ENCODE results near the gene B3GAT3.

DNA sequence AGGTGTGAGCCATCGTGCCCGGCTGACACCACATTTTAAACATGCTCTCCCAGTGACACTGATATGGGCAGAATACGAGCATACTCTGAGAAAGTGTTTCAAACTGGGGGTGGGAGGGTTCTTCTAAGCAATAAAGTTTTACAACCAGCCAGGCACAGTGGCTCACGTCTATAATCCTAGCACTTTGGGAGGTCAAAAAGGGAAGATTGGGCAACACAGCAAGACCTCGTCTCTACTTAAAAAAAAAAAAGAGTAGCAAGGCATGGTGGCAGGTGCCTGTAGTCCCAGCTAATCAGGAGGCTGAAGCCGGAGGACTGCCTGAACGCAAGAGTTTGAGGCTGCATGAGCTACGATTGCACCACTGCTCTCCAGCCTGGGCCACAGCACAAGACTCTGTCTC lies 22.4 kb upstream of the B3GAT3 start:
- TF ChIP-seq, protein P1, sequence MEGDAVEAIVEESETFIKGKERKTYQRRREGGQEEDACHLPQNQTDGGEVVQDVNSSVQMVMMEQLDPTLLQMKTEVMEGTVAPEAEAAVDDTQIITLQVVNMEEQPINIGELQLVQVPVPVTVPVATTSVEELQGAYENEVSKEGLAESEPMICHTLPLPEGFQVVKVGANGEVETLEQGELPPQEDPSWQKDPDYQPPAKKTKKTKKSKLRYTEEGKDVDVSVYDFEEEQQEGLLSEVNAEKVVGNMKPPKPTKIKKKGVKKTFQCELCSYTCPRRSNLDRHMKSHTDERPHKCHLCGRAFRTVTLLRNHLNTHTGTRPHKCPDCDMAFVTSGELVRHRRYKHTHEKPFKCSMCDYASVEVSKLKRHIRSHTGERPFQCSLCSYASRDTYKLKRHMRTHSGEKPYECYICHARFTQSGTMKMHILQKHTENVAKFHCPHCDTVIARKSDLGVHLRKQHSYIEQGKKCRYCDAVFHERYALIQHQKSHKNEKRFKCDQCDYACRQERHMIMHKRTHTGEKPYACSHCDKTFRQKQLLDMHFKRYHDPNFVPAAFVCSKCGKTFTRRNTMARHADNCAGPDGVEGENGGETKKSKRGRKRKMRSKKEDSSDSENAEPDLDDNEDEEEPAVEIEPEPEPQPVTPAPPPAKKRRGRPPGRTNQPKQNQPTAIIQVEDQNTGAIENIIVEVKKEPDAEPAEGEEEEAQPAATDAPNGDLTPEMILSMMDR (IDR thresholded peaks at IDR 0.05 in 2 of 3, conservative IDR thresholded peaks at IDR 0.05 in 1 of 3; ENCODE audit: borderline replicate concordance in 1 of 3, insufficient read depth in 1 of 3, low read depth in 2 of 3, low read length in 2 of 3), result no peak
- TF ChIP-seq, protein P2, sequence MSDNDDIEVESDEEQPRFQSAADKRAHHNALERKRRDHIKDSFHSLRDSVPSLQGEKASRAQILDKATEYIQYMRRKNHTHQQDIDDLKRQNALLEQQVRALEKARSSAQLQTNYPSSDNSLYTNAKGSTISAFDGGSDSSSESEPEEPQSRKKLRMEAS (IDR thresholded peaks at IDR 0.05), result no peak
- TF ChIP-seq POLR2A (IDR thresholded peaks at IDR 0.05; ENCODE audit: borderline replicate concordance, extremely low read depth, insufficient read depth, insufficient read length) (no peak), YY1 (IDR thresholded peaks at IDR 0.05; ENCODE audit: extremely low read depth, insufficient replicate concordance, low read depth, low read length) (no peak), ZFX (IDR thresholded peaks at IDR 0.05) (no peak), POLR2AphosphoS5 (IDR thresholded peaks at IDR 0.05; ENCODE audit: low read depth, low read length) (no peak), EZH2 (IDR thresholded peaks at IDR 0.05) (no peak), EGR1 (IDR thresholded peaks at IDR 0.05; ENCODE audit: low read depth) (no peak), ZNF274 (IDR thresholded peaks at IDR 0.05; ENCODE audit: low read depth, low read length) (no peak)
- TF ChIP-seq, protein P3, sequence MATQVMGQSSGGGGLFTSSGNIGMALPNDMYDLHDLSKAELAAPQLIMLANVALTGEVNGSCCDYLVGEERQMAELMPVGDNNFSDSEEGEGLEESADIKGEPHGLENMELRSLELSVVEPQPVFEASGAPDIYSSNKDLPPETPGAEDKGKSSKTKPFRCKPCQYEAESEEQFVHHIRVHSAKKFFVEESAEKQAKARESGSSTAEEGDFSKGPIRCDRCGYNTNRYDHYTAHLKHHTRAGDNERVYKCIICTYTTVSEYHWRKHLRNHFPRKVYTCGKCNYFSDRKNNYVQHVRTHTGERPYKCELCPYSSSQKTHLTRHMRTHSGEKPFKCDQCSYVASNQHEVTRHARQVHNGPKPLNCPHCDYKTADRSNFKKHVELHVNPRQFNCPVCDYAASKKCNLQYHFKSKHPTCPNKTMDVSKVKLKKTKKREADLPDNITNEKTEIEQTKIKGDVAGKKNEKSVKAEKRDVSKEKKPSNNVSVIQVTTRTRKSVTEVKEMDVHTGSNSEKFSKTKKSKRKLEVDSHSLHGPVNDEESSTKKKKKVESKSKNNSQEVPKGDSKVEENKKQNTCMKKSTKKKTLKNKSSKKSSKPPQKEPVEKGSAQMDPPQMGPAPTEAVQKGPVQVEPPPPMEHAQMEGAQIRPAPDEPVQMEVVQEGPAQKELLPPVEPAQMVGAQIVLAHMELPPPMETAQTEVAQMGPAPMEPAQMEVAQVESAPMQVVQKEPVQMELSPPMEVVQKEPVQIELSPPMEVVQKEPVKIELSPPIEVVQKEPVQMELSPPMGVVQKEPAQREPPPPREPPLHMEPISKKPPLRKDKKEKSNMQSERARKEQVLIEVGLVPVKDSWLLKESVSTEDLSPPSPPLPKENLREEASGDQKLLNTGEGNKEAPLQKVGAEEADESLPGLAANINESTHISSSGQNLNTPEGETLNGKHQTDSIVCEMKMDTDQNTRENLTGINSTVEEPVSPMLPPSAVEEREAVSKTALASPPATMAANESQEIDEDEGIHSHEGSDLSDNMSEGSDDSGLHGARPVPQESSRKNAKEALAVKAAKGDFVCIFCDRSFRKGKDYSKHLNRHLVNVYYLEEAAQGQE (IDR thresholded peaks at IDR 0.05; ENCODE audit: low read depth), result no peak
